Frontal cortex (tissue), 4 donors: ENCODE data around the gene MADD. TPM values are rescaled to one million over a fixed set of nuclear protein-coding genes. Genes with fewer than 3 reads are reported as not detected.
A peak's percentile ranks its signal among the peaks of the same experiment; 100 is the strongest.

Experiments
- DNase-seq, 2 donors: peaks; one replicate each; pipeline ENCODE4 v3.0.0; 2012; ENCODE audit warnings: low spot score in 2 of 2
- FAIRE-seq: peaks from 2 replicates; lab custom pipeline; 2012; peaks lifted over from hg19 to GRCh38; lab: Jason Lieb, UNC
- total RNA-seq: library from RNA; depleted of rRNA; stranded (reverse); fragments of >200 nt; gene quantifications from one replicate; pipeline ENCODE4 v1.2.3, GENCODE V29; 2014
- donor health status: control.
- donor health status: control.
- donor health status: control.

MADD gene
- total RNA-seq, 1 donor from 2014 or later: 53.8 TPM

DNA sequence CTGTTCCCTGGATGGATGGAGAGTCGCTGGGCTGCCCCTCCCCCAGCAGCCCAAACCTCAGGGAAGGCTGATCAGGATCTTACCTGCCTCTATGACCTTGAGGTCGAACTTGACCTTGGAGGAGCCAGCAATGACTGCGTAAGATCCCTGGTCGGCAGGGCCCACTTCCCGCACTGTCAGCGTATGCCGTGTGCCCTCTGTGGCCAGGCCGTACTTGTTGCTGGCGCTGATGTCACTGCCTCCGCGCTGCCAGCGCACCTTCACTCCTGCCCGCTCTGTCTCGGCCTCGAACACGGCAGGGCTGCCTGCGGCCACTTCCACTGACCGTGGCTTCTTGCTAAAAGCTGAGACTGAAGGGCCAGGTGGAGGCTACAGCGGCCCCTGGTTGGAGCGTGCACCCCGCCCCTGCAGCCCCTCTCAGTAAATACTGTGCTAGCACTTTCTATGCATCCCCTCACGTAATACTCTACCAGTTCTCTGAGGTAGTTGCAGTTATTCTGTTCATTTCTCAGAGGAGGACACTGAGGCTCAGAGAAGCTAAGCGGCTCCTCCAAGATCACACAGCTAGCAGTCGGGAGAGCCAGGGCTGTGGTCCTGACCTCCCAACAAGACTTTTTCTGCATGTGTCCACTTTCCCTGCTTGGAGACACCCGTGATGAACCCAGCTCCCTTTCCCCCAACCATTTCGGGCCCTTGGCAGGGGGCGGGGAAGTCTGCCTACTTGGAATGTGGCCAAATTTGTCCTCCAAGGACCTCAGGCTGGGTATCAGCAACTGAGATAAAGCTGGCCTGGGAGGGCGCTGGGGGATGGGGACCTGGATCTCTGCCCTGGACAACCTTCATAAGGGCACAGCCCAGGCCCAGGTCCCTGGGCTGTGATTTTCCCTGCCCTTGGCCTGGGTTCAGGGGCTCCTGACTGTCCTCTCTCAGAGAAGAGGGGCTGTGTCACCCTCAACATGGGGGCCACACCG is 81.5 kb downstream of the MADD start:
- no peak for DNase-seq
- no peak for FAIRE-seq

- DNase-seq: no peak
- no peak for FAIRE-seq
These were observed 82.6 kb downstream of the MADD start, which contains the start of gene MYBPC3 for GRCh38 chr11:47352556-47352955. MYBPC3 (minus strand) TSS chr11:47352702; CDS start chr11:47352647, 55 bp downstream.

DNA sequence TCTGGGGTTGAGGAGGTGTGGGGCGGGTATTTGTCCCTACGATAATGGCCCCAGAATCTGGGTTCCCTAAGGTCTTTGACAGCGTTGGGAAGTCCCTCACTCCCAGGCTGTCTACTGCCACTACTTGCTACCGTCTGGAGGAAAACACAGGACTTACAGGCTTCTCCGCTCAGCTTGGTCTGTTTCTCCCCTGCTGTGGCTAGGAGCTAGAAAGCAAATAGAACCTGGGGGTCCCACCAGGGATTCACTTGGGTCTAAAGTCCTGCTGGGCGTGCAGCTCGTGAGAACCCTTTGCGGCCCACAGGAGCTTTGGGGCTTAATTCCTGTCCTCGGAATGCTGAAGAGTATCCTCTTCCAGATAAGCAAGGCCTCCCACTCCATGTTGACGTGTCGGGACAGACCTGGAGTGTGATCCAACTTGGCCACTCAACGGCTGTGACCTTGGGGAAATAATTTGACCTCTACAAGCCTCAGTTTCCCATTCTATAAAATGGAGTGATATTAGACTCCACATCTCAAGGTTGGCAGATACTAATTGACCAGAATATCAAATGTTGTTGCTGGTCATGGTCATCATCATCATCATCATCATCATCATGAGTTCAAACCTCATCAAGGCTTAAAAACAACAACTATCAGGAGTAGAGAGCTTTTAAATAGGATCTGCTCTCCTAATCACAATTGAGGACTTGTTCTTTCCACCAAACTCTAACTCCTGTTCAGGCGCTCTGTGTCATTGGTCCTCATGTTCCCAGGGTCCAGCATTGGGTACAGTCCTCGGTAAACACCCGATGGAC is 84.2 kb downstream of the MADD start:
- DNase-seq: no peak
- no peak for FAIRE-seq

GRCh38 chr11:47354913-47355282 is 85.0 kb downstream of the MADD start:
- DNase-seq: peak in 1 of 2 donors; percentile 53
- no peak for FAIRE-seq

GRCh38 chr11:47355283-47356128 is 85.6 kb downstream of the MADD start:
- FAIRE-seq (no peak), DNase-seq (peak; percentile 86 to 89)

GRCh38 chr11:47356129-47356997 is 86.4 kb downstream of the MADD start:
- DNase-seq (no peak), FAIRE-seq (no peak)

DNA sequence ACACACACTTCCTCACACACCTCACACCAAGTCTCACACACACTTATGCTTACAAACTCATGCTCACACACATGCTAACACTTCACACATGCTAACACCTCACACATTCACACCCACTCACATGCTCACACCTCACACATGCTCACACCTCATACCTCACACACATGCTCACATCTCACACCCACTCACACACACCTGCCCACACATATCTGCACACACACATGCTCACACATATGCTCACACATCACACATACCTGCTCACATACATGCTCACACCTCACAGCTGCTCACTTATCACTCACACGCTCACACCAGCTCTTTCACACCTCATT is 87.0 kb downstream of the MADD start:
- FAIRE-seq (no peak), DNase-seq (no peak)

DNA sequence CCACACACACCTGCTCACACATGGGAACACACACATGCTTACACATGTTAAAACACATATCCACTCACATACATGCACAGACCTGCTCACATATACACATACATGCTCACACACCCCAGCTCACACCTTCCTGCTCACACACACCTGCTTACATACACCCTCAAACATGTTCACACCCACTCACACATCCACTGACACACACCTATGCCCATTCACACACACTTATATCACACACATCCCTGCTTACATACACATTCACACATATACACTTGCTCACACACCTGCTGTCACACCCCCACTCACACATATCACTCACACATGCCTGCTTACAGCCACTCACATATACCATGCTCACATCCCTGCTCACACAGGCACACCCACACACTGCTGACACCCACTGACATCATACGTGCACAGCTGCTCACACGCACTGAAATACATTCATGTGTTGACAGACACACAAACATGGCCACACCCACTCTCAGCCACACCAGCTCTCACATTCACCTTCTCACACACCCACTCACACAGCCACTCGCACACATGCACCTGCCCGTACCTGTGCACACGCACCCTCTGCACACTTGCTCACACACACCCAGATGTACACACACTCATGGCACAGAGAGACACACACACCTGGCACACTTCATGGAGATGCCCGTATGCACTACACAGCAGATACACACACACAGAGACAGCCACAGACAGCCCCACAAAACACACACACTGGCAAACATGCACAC is 88.2 kb downstream of the MADD start:
- no peak for FAIRE-seq
- DNase-seq: no peak

DNA sequence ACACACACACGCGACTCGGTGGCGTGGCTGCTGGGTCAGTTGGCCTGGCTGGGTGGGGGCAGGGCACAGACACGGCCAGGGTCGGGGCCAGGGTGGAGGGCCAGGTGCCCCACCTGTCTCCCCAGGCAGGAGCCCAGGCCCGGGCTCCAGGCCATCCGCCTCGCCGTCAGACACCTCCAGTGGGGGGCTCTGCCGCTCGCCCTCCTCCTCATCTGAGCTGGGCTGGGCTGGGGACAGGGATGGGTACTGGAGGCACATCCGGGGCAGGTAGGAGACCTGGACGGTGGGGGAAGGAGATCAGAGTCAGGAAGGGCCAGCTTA is 88.8 kb downstream of the MADD start:
- no peak for FAIRE-seq
- DNase-seq: no peak

DNA sequence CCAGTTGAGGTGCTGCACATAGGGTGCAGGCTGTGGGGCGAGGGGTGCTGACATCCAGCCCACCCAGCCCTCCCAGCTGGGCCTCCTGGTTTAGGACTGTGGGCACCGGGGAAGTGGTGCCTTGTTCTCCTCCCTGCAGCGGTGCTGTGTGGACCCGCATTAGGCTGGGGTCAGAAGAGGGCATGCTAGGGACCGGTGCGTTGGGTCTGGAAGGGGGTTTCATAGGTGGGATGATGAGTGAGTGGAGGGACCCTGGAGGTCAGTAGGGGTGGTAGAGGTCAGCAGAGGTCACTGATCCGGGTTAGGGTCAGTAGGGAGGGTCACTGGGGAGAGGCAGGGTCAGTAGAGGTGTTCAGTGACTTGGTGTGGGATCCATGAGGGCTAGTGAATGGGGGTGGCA is 89.2 kb downstream of the MADD start:
- FAIRE-seq (no peak), DNase-seq (no peak)

GRCh38 chr11:47359586-47359985 is 89.7 kb downstream of the MADD start:
- FAIRE-seq (no peak), DNase-seq (no peak)

GRCh38 chr11:47360341-47360740 is 90.4 kb downstream of the MADD start:
- no peak for DNase-seq
- no peak for FAIRE-seq

- no peak for FAIRE-seq
- DNase-seq: no peak
These were observed 91.5 kb downstream of the MADD start for GRCh38 chr11:47361419-47361818.

- DNase-seq (no peak), FAIRE-seq (no peak)
These were observed 96.1 kb downstream of the MADD start for GRCh38 chr11:47366020-47366490.

- DNase-seq: no peak
- FAIRE-seq: no peak
These were observed 99.7 kb downstream of the MADD start for GRCh38 chr11:47369676-47370075.

GRCh38 chr11:47372422-47372821 is 102.5 kb downstream of the MADD start:
- DNase-seq (no peak), FAIRE-seq (no peak)

DNA sequence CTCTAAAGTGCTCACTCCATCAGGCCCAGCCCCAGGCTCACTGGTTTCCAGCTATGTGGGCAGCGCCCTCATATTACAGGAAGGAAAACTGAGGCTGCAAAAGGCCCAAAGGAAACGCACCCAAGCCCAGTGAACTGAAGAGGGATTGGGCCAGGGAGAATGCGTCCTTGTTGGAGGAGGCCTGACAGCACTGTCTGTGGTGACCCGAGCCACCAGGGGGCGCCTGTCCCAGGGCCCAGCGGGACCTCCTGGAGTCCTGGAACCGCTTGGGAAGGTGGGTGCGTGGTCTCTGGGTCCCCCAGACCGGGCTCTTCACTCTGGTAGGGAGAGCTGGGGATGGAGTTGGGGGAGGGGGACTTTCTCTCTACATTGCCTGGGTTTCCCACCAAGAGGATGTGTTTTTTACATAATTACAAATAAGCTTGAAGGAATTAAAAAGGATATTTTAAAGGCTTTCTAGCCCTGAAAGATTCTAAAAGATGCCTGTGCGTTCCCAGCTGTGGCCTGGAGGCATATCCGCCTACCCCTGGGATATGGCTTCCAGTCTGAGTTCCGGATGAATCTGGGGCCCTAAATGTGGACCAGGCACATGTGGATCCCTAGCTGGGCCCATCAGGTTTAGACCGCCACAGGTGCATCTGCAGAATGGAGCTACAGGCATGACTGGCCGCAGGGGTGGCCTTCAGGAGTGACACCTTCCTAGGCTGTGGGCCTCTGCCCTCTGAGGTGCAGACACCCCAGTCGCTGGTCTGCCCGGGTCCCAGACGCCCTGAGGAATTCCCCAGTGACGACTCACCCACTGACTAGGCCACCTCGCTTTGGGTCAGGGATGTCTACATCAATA is 104.2 kb downstream of the MADD start:
- DNase-seq (peak; percentile 59 to 78), FAIRE-seq (no peak)

DNA sequence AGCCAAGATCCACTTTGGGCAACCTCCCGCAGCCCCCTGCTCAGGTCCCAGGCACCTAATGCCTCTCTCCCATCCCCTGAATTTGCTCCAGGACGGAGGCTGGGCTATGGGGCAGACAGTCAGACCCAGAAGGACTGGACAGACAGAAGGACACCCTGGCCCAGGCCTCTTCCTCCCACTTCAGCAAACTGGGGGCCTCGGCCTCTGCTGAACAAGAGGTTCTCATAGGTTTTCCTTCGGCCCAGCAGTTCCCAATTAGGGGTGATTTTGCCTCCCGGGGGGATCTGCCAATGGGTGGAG is 104.7 kb downstream of the MADD start:
- no peak for FAIRE-seq
- DNase-seq: no peak
